Activated T-cell treated with anti-CD3 and anti-CD28 coated beads for 4 hours (primary cell): ENCODE data around the gene PPP1R16B.

Experiments used
- DNase-seq: peaks from one replicate; pipeline ENCODE4 v3.0.0-alpha.2; 2020

PPP1R16B gene

DNA sequence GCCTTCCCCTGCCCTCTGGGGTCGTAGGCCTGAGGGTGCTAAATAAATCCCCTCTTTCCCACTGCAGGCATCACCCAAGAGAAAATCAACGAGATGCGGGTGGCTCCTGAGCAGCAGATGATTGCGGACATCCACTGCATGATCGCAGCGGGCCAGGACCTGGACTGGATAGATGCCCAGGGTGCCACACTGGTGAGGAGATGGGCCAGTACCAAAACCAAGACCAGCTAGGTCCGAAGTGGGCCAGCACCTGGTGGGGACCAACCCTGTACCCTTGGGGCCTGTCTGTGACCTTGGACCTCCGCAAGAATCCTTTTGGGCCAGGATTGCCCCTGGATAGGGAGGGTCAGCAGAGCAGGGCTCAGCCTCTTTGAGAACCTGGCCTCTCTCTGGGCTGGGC, 97.1 kb downstream of the PPP1R16B start:
- no peak for DNase-seq

- no peak for DNase-seq
Observed at GRCh38 chr20:38903335-38903734, 97.8 kb downstream of the PPP1R16B start.

DNA sequence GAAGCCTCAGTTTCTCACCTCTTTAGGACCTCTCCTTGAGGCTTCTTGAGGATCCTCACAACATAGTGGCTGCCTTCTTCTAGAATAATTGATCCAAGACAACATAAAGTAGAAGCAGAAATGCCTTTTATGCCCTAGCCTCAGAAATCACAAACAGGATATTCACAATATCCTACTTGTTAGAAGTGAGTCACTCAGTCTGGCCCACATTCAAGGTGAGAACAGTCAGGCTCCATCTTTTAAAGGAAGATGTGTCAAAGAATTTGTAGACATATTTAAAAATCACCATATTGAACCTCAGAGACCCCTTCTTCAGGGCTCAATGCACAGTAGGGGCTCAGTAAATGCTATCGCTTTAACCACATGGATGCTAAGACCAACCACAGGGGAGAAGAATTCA, 99.9 kb downstream of the PPP1R16B start:
- no peak for DNase-seq

DNA sequence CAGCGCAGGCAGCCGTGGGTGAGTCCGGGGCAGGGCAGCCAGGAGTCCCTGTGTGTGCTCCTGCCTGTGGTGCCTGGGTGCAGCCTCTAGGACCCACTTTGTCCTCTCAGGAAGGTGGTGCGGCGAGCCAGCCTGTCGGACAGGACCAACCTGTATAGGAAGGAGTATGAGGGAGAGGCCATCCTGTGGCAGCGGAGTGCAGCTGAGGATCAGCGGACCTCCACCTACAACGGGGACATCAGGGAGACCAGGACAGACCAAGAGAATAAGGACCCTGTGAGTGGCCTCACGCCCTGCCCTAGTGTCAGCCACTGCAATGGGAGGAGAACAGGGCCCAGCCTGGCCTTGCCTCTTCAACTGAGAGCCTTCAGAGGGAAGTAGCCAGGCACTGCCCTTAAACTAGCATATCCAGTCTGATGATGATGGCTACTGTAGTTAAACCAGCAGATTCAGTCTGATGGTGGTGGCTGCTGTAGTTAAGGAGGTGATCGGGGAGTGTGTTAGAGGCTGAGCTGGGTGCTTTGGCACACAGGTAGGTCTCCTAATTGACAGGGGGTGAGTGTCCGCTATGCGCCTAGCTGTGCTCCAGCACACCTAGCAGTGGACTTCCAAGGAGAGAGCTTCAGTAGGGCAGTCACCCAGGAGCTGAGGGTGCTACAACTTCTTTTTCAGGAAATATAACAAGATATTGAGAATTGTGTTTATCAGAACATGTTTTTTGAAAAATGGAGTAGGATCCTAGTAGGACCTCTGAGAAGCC, 102.6 kb downstream of the PPP1R16B start:
- no peak for DNase-seq

DNA sequence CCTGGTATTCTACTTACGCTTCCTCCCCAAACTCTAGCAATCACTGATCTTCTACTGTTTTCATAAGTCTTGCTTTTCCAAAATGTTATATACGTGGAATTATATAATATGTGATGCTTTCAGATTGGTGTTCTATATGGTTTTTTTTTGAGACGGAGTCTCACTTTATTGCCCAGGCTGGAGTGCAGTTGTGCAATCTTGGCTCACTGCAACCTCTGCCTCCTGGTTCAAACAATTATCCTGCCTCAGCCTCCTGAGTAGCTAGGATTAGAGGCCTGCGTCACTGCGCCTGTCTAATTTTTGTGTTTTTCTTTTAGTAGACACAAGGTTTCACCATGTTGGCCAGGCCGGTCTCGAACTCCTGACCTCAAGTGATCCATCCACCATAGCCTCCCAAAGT, 109.9 kb downstream of the PPP1R16B start:
- no peak for DNase-seq

- DNase-seq: no peak
Observed at GRCh38 chr20:38917657-38918056, 112.2 kb downstream of the PPP1R16B start.

- no peak for DNase-seq
Observed at GRCh38 chr20:38918172-38918571, 112.7 kb downstream of the PPP1R16B start.

- no peak for DNase-seq
Observed at GRCh38 chr20:38919683-38920082, 114.2 kb downstream of the PPP1R16B start.

GRCh38 chr20:38920411-38920810, 114.9 kb downstream of the PPP1R16B start:
- no peak for DNase-seq

GRCh38 chr20:38920851-38921250, 115.4 kb downstream of the PPP1R16B start:
- no peak for DNase-seq

DNA sequence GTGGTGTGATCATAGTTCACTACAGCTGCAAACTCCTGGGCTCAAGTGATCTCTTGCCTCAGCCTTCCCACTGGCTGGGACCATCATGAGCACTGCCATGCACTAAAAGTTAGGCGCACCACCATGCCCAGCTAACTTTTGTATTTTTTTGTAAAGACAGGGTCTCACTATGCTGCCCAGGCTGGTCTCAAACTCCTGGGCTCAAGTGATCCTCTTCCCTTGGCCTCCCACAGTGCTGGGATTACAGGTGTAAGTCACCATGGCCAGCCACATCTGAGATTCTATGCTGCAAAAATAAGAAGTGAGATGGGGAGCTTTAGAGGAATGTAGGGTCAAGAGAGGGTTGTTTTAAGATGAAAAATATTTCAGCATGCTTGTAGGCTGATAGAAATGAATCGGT, 119.2 kb downstream of the PPP1R16B start:
- no peak for DNase-seq

GRCh38 chr20:38926142-38926933, 120.8 kb downstream of the PPP1R16B start, which contains the start of gene FAM83D:
Gene FAM83D (plus strand): TSS chr20:38926417. CDS start chr20:38926443, 26 bp downstream.
- peak; percentile 86 for DNase-seq

DNA sequence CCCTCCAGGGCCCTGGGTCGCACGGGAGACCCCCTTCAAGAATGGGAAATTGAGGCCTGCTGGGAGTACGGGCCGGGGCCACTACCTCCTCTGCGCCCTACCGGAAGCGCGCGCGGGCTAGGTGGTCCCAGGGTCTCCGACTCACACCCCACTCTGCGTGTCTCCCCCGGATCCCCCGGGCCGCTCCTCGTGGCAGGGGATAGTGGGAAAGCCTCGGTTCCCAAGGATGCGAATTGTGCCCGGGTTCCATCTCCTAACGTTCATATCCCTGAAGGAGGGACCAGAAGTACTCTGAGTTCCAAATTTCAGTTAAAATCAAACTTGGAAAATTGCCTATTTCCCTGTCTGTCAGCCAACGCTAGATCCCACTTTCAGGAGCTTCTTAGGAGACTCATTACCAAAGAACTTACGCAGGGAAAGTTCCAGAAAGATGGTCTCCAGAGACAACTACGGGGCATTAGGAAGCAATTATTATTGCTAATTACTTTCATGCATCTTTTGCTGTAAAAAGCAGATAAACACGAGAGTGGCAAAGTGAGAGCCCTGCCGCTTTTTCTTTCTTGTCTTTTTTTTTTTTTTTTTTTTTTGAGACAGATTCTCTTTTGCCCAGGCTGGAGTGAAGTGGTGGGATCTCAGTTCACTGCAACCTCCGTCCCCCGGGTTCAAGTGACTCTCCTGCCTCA, 121.6 kb downstream of the PPP1R16B start:
- DNase-seq: no peak

DNA sequence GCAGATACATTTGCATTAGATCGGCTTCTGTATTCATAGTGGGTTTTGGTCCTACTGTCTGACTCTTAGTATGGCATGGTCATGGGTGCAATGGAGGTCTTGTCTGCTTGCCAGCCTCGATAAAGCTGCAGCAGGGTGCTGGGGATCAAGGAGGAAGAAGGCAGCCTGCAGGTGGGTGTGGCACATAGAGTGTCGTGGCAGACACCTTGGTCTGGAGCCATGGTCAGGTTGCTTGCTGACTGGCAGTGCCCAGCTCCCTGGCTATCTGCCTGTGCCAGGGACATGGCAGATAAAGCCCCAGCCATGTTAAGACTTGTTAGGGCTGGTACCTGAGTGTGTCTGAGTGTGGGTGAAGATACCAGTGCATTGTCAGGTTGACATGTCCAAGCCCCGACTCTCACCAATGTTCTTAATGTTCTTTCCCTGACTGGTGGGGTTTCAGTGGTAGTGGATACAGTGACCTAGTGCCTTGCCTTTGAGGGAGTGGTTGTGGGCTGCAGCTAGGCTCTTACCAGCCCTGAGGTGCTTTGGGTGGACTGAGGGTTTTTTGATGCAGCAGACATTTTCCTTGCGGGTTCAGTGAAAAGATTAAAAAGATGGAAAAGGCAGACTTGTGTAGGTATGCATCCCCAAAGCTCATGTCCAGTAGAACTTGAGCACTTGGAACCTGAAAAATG, 122.5 kb downstream of the PPP1R16B start:
- DNase-seq: no peak

DNA sequence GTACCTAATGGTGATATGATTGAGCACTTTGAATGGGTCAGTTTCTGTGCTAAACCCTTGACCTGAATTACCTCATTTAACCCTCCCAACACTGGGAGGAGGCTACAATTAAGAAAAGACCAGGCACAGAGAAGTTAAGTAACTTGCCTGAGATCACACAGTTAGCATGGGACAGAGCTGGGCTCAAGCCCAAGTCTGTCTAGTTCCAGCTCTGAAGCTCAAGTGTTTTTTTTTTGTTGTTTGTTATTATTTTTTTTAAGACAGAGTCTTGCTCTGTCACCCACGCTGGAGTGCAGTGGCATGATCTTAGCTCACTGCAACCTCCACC, 124.7 kb downstream of the PPP1R16B start:
- DNase-seq: no peak

DNA sequence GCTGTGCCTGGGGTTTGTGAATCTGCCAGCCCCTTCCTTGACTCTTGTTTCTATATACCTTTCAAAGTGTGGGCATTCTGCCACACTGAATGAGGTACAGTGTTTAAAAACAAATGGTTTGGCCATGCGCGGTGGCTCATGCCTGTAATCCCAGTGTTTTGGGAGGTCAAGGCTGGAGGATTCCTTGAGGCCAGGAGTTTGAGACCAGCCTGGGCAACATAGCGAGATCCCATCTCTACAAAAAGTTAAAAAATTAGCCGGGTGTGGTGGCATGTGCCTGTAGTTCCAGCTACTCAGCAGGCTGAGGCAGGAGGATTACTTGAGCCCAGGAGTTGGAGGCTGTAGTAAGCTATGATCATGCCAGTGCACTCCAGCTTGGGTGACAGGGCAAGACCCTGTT, 126.5 kb downstream of the PPP1R16B start:
- DNase-seq: no peak

- DNase-seq: no peak
Observed at GRCh38 chr20:38932457-38933120, 127.1 kb downstream of the PPP1R16B start.

- no peak for DNase-seq
Observed at GRCh38 chr20:38934530-38934929, 129.0 kb downstream of the PPP1R16B start.

DNA sequence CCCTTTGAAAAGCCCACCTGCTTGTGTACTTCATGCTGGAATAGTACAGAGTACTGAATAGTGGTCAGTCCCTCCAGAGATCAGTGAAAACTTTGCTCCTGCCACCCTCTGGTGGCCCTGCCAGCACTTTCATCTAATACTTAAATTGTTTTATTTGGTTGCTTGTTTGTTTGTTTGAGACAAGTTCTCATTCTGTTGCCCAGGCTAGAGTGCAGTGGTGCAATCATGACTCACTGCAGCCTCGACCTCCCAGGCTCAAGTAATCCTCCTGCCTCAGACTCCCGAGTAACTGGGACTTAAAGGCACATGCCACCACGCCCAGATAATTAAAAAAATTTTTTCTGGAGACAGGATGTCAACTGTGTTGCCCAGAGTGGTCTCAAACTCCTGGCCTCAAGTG, 129.8 kb downstream of the PPP1R16B start:
- no peak for DNase-seq

- no peak for DNase-seq
Observed at GRCh38 chr20:38935967-38936407, 130.5 kb downstream of the PPP1R16B start.

GRCh38 chr20:38937000-38937399, 131.5 kb downstream of the PPP1R16B start:
- DNase-seq: no peak

DNA sequence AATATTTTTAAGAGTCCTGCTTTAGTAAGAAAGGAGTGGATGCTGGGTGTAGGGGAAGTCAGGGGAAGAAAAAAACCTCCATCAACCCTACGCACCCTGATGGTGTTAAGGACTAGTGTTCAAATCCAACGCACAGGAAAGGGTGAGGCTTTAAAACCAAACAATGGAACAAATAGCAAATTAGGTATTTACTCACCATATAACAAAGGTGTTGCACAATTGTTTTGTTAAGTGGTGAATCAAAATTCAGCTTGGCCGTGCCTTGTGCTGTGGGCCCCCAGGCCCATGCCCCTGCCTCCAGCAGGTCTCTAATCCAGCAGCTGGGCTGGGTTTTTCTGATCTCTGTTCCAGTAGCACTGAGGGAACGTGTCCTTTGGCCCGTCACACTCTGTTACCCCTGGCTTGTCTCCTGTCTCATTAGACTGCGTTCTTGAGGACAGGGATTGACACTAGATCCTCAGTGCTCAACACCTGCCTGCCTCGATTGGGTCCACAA, 132.5 kb downstream of the PPP1R16B start:
- DNase-seq: no peak
